Activated CD8-positive, alpha-beta memory T cell treated with anti-CD3 and anti-CD28 coated beads for 48 hours (primary cell): Measurements from ENCODE around the gene CMTM7.
"Not testable (repeated sequence)": the region's sequence is repeated elsewhere in the genome, so short reads cannot be mapped to it uniquely, and the experiment has no call there.

Experiments
- DNase-seq, 3 experiments: peaks; one replicate each; pipeline ENCODE4 v3.0.0-alpha.2; 2020; ENCODE audit warnings: low read depth in 2 of 3, low spot score in 2 of 3

CMTM7 gene

GRCh38 chr3:32435911-32436815 lies 44.5 kb downstream of the CMTM7 start:
- no peak for DNase-seq

GRCh38 chr3:32436816-32437189 lies 45.1 kb downstream of the CMTM7 start:
- DNase-seq, result no peak

GRCh38 chr3:32437896-32438295 lies 46.2 kb downstream of the CMTM7 start:
- DNase-seq, result no peak

GRCh38 chr3:32438596-32439344 lies 47.1 kb downstream of the CMTM7 start:
- DNase-seq, result no peak

GRCh38 chr3:32439421-32439820 lies 47.8 kb downstream of the CMTM7 start:
- not testable (repeated sequence) for DNase-seq

GRCh38 chr3:32440611-32441350 lies 49.1 kb downstream of the CMTM7 start:
- DNase-seq, result no peak

GRCh38 chr3:32442766-32443165 lies 51.1 kb downstream of the CMTM7 start:
- no peak for DNase-seq

- no peak for DNase-seq
These were observed 51.8 kb downstream of the CMTM7 start for GRCh38 chr3:32443478-32443877.

GRCh38 chr3:32447865-32448400 lies 56.3 kb downstream of the CMTM7 start:
- no peak for DNase-seq

GRCh38 chr3:32448686-32449474 lies 57.2 kb downstream of the CMTM7 start:
- DNase-seq, result no peak

GRCh38 chr3:32449691-32450090 lies 58.0 kb downstream of the CMTM7 start:
- no peak for DNase-seq

GRCh38 chr3:32450426-32450825 lies 58.8 kb downstream of the CMTM7 start:
- no peak for DNase-seq

- no peak for DNase-seq
These were observed 59.5 kb downstream of the CMTM7 start for GRCh38 chr3:32450992-32451659.

- no peak for DNase-seq
These were observed 60.4 kb downstream of the CMTM7 start for GRCh38 chr3:32452009-32452408.

GRCh38 chr3:32453346-32453745 lies 61.7 kb downstream of the CMTM7 start:
- DNase-seq, result no peak

GRCh38 chr3:32454111-32454510 lies 62.5 kb downstream of the CMTM7 start:
- DNase-seq, result no peak

- DNase-seq, result no peak
These were observed 63.3 kb downstream of the CMTM7 start for GRCh38 chr3:32454731-32455608.

- no peak for DNase-seq
These were observed 64.2 kb downstream of the CMTM7 start for GRCh38 chr3:32455609-32456428.
